Gastroesophageal sphincter (tissue), 4 donors: Measurements from ENCODE around the gene AP3S2. TPM values are rescaled to one million over a fixed set of nuclear protein-coding genes. Genes with fewer than 3 reads are reported as not detected.

Experiments
- ATAC-seq: fragments of 150-250 bp; one replicate; pipeline ENCODE4 v1.9.1; 2016; ENCODE audit warnings: mild to moderate bottlenecking, moderate library complexity
- H3K27ac ChIP-seq, 4 donors: fragments of 200-600 bp; sonication (generic) in 3 of 4; 1 replicate in 3 of 4; 2 replicates in 1 of 4; pipeline ENCODE4 v1.5.1; 2016 to 2019
- H3K27me3 ChIP-seq: fragments of 200-600 bp; sonication (generic); one replicate; pipeline ENCODE4 v1.5.1; 2019
- H3K36me3 ChIP-seq, 2 donors: fragments of 200-600 bp; sonication (generic); one replicate each; pipeline ENCODE4 v1.5.1; 2019; ENCODE audit warnings: control low read depth in 1 of 2
- H3K4me1 ChIP-seq, 3 donors: fragments of 200-600 bp; sonication (generic); 1 replicate in 2 of 3; 2 replicates in 1 of 3; pipeline ENCODE4 v1.5.1; 2016 to 2019; ENCODE audit warnings: control low read depth in 2 of 3
- H3K4me3 ChIP-seq, 2 donors: fragments of 200-600 bp; sonication (generic); one replicate each; pipeline ENCODE4 v1.5.1; 2019; ENCODE audit warnings: mild to moderate bottlenecking in 1 of 2, moderate library complexity in 1 of 2
- H3K9me3 ChIP-seq, 3 donors: fragments of 200-600 bp; sonication (generic); one replicate each; pipeline ENCODE4 v1.5.1; 2017 to 2019; ENCODE audit warnings: control low read depth in 2 of 3
- EP300 ChIP-seq: sonication (generic); formaldehyde crosslinking; IDR thresholded peaks from one replicate; pipeline ENCODE4 v1.6.1; 2017; ENCODE audit warnings: antibody characterized with exemption, mild to moderate bottlenecking
- POLR2A ChIP-seq, 2 donors: fragments of 450-650 bp; IDR thresholded peaks; one replicate each; pipeline ENCODE4 v1.6.1; 2017; ENCODE audit warnings: antibody characterized with exemption in 2 of 2, mild to moderate bottlenecking in 2 of 2, moderate library complexity in 1 of 2
- POLR2AphosphoS5 ChIP-seq: sonication (generic); formaldehyde crosslinking; IDR thresholded peaks from one replicate; pipeline ENCODE4 v1.6.1; 2017; ENCODE audit warnings: antibody characterized with exemption
- WGBS, 2 donors: methylation state at CpG; one replicate each; pipeline ENCODE4 v1.1.5; 2018; ENCODE audit warnings: low coverage in 1 of 2; 5-methylcytosine and 5-hydroxymethylcytosine counted together
- total RNA-seq, 4 donors: library from RNA; depleted of rRNA; stranded (reverse); fragments of >200 nt; gene quantifications; one replicate each; pipeline ENCODE4 v1.1.0, GENCODE V29; 2016
- TF ChIP-seq, protein P1 (sequence below), 4 experiments: fragments of 200-600 bp in 2 of 4; fragments of 450-650 bp in 2 of 4; sonication (generic) in 1 of 4; IDR thresholded peaks; one replicate each; pipeline ENCODE4 v1.5.1; 2017 to 2019; ENCODE audit warnings: antibody characterized with exemption in 4 of 4, mild to moderate bottlenecking in 2 of 4, moderate library complexity in 2 of 4

Gene AP3S2
- total RNA-seq, 4 donors from 2014 or later, result 38.9 to 60.2 (median 46.2) TPM

DNA sequence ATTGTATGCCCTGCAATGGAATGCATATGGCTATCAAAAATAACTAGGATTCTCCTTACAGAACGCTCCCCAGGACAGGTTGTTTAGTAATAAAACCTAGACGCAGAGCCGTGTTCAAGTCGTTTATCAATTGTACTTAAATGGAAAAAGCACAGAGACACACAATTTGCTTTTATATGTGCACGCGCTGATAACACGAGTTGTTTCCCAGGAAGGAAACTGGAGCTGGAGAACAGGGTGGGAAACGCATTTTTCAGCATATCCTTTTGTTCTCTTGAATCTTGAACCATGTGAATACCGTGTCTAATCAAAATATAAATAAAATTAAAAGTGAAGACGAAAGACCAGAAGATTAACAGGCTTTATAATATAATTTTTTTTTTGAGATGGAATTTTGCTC is 75.5 kb downstream of the AP3S2 start:
- ATAC-seq, result no peak
- Histone ChIP-seq H3K36me3 (no peaks in the 10 kb centered on the region), H3K27ac (no peak overlapping the region), H3K9me3 (peaks cover 0 to 18% (median 0%) of the 10 kb centered on the region in 3 donors), H3K4me3 (no peak overlapping the region), H3K4me1 (peaks cover 0 to 17% (median 9%) of the 10 kb centered on the region in 3 donors), H3K27me3 (peaks cover 85% of the 10 kb centered on the region)
- TF ChIP-seq POLR2AphosphoS5 (no peak), POLR2A (IDR thresholded peaks at IDR 0.05) (no peak), EP300 (no peak)
- TF ChIP-seq, protein P1, sequence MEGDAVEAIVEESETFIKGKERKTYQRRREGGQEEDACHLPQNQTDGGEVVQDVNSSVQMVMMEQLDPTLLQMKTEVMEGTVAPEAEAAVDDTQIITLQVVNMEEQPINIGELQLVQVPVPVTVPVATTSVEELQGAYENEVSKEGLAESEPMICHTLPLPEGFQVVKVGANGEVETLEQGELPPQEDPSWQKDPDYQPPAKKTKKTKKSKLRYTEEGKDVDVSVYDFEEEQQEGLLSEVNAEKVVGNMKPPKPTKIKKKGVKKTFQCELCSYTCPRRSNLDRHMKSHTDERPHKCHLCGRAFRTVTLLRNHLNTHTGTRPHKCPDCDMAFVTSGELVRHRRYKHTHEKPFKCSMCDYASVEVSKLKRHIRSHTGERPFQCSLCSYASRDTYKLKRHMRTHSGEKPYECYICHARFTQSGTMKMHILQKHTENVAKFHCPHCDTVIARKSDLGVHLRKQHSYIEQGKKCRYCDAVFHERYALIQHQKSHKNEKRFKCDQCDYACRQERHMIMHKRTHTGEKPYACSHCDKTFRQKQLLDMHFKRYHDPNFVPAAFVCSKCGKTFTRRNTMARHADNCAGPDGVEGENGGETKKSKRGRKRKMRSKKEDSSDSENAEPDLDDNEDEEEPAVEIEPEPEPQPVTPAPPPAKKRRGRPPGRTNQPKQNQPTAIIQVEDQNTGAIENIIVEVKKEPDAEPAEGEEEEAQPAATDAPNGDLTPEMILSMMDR (IDR thresholded peaks at IDR 0.05), result no peak
- WGBS, 2 donors, result 22 to 37% methylated on average over 10 of the region's 10 CpGs

DNA sequence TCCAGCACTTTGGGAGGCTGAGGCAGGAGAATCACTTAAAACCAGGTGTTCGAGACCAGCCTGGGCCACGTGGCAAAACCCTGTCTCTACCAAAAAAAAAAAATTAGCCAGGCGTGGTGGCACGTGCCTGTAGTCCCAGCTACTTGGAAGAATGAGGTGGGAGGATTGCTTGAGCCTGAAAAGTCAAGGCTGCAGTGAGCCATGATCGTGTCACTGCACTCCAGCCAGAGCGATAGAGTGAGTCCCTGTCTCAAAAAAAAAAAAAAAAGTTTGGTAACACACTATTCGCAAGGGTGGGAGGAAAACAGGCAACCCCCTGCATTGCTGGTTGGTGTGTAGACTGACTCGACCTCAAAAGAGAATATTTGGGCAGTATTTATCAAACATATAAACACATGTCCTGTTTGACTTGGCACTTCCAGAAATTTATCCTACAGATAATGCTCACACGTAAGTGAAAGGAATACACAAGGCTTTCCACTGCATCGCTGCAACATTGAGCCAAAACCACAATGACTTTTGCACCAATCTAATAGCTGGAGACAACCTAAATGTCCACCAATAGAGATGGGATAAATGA is 76.0 kb downstream of the AP3S2 start:
- ATAC-seq, result no peak
- H3K27me3 ChIP-seq, result peaks cover 88% of the 10 kb centered on the region
- no peak overlapping the region for H3K27ac ChIP-seq
- no peak overlapping the region for H3K4me3 ChIP-seq
- TF ChIP-seq POLR2A (IDR thresholded peaks at IDR 0.05), result no peak
- TF ChIP-seq POLR2AphosphoS5, result no peak
- TF ChIP-seq, protein P1 (IDR thresholded peaks at IDR 0.05), result no peak
- TF ChIP-seq EP300, result no peak
- WGBS, 2 donors, result 40 to 50% methylated on average over 8 to 10 of the region's 10 CpGs
- H3K4me1 ChIP-seq, result peaks cover 0 to 17% (median 9%) of the 10 kb centered on the region in 3 donors
- no peaks in the 10 kb centered on the region for H3K36me3 ChIP-seq
- H3K9me3 ChIP-seq, result peaks cover 0 to 18% (median 0%) of the 10 kb centered on the region in 3 donors

DNA sequence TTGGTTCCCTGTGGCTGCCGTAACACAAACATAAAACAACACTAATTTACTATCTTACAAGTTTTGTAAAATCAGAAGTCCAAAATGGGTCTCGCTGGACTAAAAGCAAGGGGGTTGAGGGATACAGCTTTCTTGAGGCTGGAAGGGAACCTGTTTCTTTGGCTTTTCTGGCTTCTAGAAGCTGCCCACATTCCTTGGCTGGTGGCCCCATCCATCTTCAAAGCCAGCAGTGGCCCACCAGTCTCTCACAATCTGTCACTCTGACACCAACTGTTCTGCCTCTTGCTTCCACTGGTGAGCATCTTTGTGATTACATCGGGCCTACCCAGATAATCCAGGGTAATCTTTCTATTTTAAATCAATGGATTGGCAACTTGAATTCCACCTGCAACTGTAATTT is 78.0 kb downstream of the AP3S2 start:
- Histone ChIP-seq H3K27ac (no peak overlapping the region), H3K9me3 (peaks cover 0 to 18% (median 0%) of the 10 kb centered on the region in 3 donors), H3K4me1 (peaks cover 0 to 17% (median 9%) of the 10 kb centered on the region in 3 donors), H3K36me3 (no peaks in the 10 kb centered on the region), H3K27me3 (peaks cover 79% of the 10 kb centered on the region), H3K4me3 (no peak overlapping the region)
- TF ChIP-seq, protein P1 (IDR thresholded peaks at IDR 0.05), result no peak
- no peak for TF ChIP-seq POLR2AphosphoS5
- no peak for TF ChIP-seq EP300
- no peak for TF ChIP-seq POLR2A (IDR thresholded peaks at IDR 0.05)
- no peak for ATAC-seq
- 95 to 100% methylated on average over 1 to 2 of the region's 3 CpGs for WGBS, 2 donors

DNA sequence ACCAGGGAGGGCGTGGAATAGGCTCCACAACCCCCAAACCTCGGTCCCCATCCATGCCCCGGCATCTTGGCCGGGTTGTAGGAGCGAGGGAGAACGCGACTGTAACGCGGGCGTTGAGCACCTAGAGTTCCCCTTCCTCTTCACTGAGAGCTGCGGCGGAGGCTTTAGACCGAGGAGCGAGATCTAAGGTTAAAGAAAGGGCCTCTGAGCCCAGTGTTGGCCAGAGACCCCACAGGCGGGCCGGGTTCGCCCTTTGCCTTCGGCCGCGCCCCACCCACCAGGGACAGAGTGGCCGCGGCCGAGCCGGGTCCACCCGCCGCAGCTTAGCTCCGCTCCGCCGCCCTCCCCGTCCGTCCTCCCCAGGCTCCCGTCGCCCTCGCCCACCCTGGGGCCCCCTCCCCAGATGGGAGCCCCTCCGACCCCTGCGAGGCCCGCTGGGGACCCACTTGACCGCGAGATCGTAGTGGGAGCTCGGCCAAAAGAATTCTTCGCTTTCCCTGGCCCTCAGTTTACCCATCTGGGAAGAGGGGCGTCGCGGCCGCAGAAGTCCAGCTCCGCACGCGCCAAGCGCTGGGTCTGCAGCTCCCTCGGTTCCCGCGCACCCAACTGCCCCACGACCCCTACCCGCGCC is 79.6 kb downstream of the AP3S2 start:
- WGBS, 2 donors, result 5% methylated on average over 13 of the region's 56 CpGs; no CpG with 5 or more reads in 1 of the 2 donors
- H3K36me3 ChIP-seq, result no peaks in the 10 kb centered on the region
- H3K27ac ChIP-seq, result peak overlapping the region in 3 of 4 donors; percentile 8 to 73 (median 43)
- TF ChIP-seq POLR2A (IDR thresholded peaks at IDR 0.05) (no peak), POLR2AphosphoS5 (no peak), EP300 (no peak)
- TF ChIP-seq, protein P1 (IDR thresholded peaks at IDR 0.05), result no peak
- H3K9me3 ChIP-seq, result peaks cover 0 to 18% (median 0%) of the 10 kb centered on the region in 3 donors
- H3K4me3 ChIP-seq, result peak overlapping the region; percentile 16 to 56
- peaks cover 0 to 19% (median 9%) of the 10 kb centered on the region in 3 donors for H3K4me1 ChIP-seq
- ATAC-seq, result no peak
- H3K27me3 ChIP-seq, result peaks cover 64% of the 10 kb centered on the region
